Mesangial cell (primary cell): ENCODE measurements around the gene MED8. TPM values are rescaled to one million over a fixed set of nuclear protein-coding genes. Genes with fewer than 3 reads are reported as not detected.

Experiments used
- total RNA-seq: library from RNA; depleted of rRNA; stranded (reverse); fragments of >200 nt; gene quantifications from 2 replicates; pipeline ENCODE4 v1.2.3, GENCODE V29; 2015

MED8 gene, protein sequence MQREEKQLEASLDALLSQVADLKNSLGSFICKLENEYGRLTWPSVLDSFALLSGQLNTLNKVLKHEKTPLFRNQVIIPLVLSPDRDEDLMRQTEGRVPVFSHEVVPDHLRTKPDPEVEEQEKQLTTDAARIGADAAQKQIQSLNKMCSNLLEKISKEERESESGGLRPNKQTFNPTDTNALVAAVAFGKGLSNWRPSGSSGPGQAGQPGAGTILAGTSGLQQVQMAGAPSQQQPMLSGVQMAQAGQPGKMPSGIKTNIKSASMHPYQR
- 26.9 and 37.8 TPM in 2 replicates for total RNA-seq

DNA sequence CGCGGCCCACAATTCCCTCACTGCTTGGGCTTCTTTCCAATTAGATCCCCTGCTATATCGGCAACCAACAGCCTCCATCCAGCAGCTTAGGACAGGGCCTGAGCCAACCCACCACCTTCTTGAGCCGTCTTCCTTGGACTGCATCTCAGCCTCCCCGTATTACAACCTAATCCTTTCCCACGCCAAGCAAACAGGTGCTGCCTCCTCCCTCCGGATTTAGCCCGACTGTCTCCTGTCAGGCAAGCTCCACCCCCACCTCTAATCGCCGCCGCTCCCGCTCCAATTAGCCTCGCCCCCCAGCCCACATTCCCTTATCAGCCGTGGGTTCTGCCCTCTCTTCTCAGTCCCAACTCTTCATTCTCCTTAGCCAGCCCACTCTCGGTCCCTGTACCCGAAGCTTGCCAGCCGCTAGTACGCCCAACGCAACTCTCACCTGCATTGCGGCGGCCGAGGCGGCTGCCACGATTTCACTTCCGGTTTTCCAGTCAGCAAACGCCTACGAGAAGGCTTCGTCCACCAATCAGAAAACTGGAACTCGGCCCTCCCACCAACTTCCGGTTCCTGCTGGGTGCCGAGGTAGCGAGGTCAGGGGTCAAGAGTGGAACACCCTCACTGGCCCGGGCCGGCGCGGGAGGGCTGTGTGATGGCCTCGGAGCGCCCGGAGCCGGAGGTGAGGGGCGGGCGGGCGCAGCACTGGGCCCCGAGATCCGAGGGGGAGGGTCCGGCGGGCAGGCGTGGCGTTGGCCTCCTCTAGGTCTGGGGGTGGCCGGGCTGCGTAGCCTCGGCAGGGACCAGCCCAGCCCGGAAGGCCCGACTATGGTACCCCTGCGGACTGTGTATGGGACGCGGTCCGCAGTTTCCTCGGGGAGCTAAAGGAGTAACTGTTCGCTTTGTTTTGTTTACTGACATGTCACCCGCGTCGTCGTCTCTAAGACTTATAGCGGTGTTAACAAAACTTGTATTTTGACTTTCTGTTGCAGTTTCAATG is at the start of gene MED8, which contains the start of gene SZT2:
TSS of gene MED8 (minus strand) at position 475 of the 988 bp plus-strand sequence. CDS start at position 439, 36 bp downstream.
TSS of gene SZT2 (plus strand) at position 574 of the 988 bp plus-strand sequence. CDS start at position 644, 70 bp downstream.

DNA sequence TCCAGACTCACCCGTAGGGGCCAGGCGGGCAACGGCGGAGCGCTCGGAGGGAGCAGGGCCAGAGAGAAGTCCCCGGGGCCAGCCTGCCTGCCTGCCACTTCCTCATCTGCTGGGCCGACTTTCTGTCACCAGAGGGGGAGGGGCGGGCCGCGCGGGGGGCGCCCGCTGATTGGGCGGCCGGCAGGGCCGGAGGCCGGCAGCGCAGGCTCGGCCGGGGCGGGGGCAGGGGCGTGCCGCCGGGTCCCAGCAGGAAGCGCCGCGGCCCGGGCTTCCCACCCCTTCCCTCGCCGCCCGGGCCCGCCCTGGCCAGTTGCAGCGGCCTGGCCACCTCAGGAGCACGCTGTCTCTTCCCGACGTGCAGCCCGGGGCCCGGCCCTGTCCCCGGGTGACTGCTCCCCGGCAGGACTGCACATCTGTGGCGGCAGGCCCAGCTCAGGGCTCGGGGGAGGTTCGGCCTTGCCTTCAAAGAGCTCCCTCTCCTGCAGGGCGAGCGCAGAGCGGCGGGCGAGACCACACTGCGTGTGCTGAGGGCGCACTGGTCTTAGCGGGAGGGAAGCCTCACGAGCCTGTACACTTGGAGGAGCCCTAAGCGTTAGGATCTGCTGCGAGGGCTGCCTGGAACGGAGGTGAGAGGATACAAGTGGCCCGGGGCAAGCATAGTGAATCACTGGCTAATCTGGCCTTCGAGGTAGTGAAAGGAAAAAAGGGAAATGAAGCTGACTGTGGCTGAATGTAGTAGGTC is 21.5 kb downstream of the MED8 start, which contains the start of gene ELOVL1:
TSS of gene ELOVL1 (minus strand) at position 108 of the 742 bp plus-strand sequence. CDS start 2,402 bp downstream, outside the sequence.

DNA sequence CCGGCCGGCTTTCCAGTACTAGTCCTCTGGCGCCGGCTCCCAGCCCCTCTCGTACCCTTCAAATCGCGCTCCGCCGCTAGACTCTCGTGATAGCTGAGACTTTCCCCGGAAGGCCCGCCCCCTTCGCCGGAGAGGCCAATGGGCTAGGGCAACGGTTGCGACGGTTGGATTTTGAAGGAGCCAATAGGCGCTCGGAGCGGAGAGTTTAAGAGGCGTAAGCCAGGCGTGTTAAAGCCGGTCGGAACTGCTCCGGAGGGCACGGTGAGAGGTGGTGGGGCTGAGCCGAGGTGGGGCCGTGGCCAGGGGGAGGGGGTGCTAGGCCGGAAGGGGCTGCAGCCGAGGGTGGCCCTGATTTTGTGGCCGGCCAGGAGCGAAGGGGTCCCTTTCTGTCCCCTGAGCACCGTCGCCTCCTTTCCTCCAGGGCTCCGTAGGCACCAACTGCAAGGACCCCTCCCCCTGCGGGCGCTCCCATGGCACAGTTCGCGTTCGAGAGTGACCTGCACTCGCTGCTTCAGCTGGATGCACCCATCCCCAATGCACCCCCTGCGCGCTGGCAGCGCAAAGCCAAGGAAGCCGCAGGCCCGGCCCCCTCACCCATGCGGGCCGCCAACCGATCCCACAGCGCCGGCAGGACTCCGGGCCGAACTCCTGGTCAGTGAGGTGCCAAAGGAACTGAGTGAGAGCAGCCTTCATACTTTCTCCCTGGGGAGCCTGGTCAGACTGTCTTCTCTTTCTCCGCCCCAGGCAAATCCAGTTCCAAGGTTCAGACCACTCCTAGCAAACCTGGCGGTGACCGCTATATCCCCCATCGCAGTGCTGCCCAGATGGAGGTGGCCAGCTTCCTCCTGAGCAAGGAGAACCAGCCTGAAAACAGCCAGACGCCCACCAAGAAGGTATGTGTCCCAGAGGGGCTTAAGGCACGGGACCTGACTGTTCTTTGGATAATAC is 30.6 kb downstream of the MED8 start, which contains the start of gene CDC20:
TSS of gene CDC20 (plus strand) at position 236 of the 948 bp plus-strand sequence. CDS start at position 471, 235 bp downstream.

DNA sequence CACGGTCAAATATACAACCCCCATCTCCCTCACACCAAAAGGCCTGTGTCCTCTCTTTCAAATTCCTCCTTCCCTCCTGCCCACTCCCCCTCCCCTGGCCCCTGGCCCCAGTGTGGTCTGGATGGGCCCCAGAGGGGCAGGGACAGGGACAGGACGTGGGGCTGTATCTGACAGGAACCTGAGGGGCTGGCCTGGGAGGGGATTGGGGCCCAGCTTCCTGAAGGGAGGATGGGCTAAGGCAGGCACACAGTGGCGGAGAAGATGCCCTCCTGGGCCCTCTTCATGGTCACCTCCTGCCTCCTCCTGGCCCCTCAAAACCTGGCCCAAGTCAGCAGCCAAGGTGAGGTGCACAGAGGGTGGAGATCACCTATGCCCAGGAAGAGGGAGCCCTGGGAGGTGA is 52.0 kb downstream of the MED8 start, which contains the start of gene MPL:
TSS of gene MPL (plus strand) at position 231 of the 400 bp plus-strand sequence. CDS start at position 262, 31 bp downstream.

Other genes with a start within 250 kb of the MED8 start
- 22.7 and 100 TPM in 2 replicates for gene EBNA1BP2, start 217.5 kb downstream of the MED8 start, total RNA-seq
- 0.25 TPM in 1 of 2 replicates, not detected in the other for gene CFAP57, start 217.5 kb downstream of the MED8 start, total RNA-seq
- 0.33 and 2.8 TPM in 2 replicates for gene TMEM125, start 119.8 kb downstream of the MED8 start, total RNA-seq
- gene C1orf210, start 104.2 kb downstream of the MED8 start, total RNA-seq = not detected in 2 replicates
- gene TIE1, start 88.8 kb downstream of the MED8 start, total RNA-seq = 0.98 and 1.0 TPM in 2 replicates
- gene MPL, start 52.0 kb downstream of the MED8 start, total RNA-seq = 0.13 TPM in 1 of 2 replicates, not detected in the other
- 12.9 and 358 TPM in 2 replicates for gene CDC20, start 30.8 kb downstream of the MED8 start, total RNA-seq
- gene ELOVL1, start 21.8 kb downstream of the MED8 start, total RNA-seq = 110 and 146 TPM in 2 replicates
- 21.8 and 22.0 TPM in 2 replicates for gene SZT2, start 99 bp upstream of the MED8 start, total RNA-seq
- 68.8 and 108 TPM in 2 replicates for gene HYI, start 64.1 kb upstream of the MED8 start, total RNA-seq
- gene PTPRF, start 141.1 kb upstream of the MED8 start, total RNA-seq = 138 and 217 TPM in 2 replicates